Endodermal cell (in vitro differentiated cells): ENCODE measurements around the gene FBXW12. TPM values are rescaled to one million over a fixed set of nuclear protein-coding genes. Genes with fewer than 3 reads are reported as not detected.

ENCODE experiments used
- DNase-seq: peaks from one replicate; pipeline ENCODE4 v3.0.0-alpha.2; 2017
- H3K27ac ChIP-seq: 2 replicates; pipeline ENCODE4 v1.5.1; 2013; ENCODE audit warnings: mild to moderate bottlenecking, low read depth, low read length, moderate library complexity
- H3K27me3 ChIP-seq: 2 replicates; pipeline ENCODE4 v1.6.1; 2013; ENCODE audit warnings: mild to moderate bottlenecking, low read length, moderate library complexity; ENCODE audit not compliant: insufficient read depth, control insufficient read depth, poor library complexity, severe bottlenecking
- H3K36me3 ChIP-seq: 2 replicates; pipeline ENCODE4 v1.7.0; 2013; ENCODE audit warnings: mild to moderate bottlenecking, low read length, moderate library complexity; ENCODE audit not compliant: control insufficient read depth, insufficient read depth
- H3K4me1 ChIP-seq: one replicate; pipeline ENCODE4 v1.7.0; 2013; ENCODE audit warnings: low read length; ENCODE audit not compliant: control insufficient read depth, insufficient read depth
- H3K4me3 ChIP-seq: 2 replicates; pipeline ENCODE4 v1.5.1; 2013; ENCODE audit warnings: mild to moderate bottlenecking, low read length, moderate library complexity
- H3K9ac ChIP-seq: 2 replicates; pipeline ENCODE4 v1.6.1; 2013; ENCODE audit warnings: mild to moderate bottlenecking, low read length, moderate library complexity; ENCODE audit not compliant: poor library complexity, severe bottlenecking; ENCODE audit errors: extremely low read depth
- H3K9me3 ChIP-seq: 2 replicates; pipeline ENCODE4 v1.6.1; 2013; ENCODE audit warnings: mild to moderate bottlenecking, low read length, moderate library complexity; ENCODE audit not compliant: control insufficient read depth
- H3K27ac Mint-ChIP-seq: 2 replicates; pipeline ENCODE4 v1.8.0; 2020; ENCODE audit warnings: mixed read lengths
- H3K27me3 Mint-ChIP-seq: 2 replicates; pipeline ENCODE4 v1.8.0; 2021; ENCODE audit warnings: mild to moderate bottlenecking, mixed read lengths; ENCODE audit not compliant: insufficient read depth
- H3K36me3 Mint-ChIP-seq: 2 replicates; pipeline ENCODE4 v1.8.0; 2020; ENCODE audit warnings: low read depth, mixed read lengths
- H3K4me1 Mint-ChIP-seq: 2 replicates; pipeline ENCODE4 v1.8.0; 2020; ENCODE audit warnings: mixed read lengths
- H3K4me3 Mint-ChIP-seq: 2 replicates; pipeline ENCODE4 v1.8.0; 2020; ENCODE audit warnings: mild to moderate bottlenecking, moderate library complexity, mixed read lengths
- H3K9me3 Mint-ChIP-seq: 2 replicates; pipeline ENCODE4 v1.8.0; 2020; ENCODE audit warnings: mild to moderate bottlenecking, mixed read lengths
- WGBS, 2 experiments: methylation state at CpG; one replicate each; pipeline versions ENCODE4 v1.1.5 to v1.1.7; 2013; ENCODE audit warnings: missing lambda C conversion rate in 2 of 2, mixed read lengths in 1 of 2; ENCODE audit not compliant: insufficient coverage in 1 of 2, insufficient read length in 1 of 2; 5-methylcytosine and 5-hydroxymethylcytosine counted together
- total RNA-seq, 2 donors: library from RNA; stranded (reverse); fragmentation: NEBNext Ultra II Directional in 1 of 2; extraction: Animal tissue kit (Norgen Biotek cat#: 25700) in 1 of 2; gene quantifications; 2 replicates in 1 of 2; 3 replicates in 1 of 2; pipeline ENCODE4 v1.2.1, GENCODE V29; 2021
- TF ChIP-seq, protein P1 (sequence below): fragments of 200-600 bp; sonication (generic); conservative IDR thresholded peaks from 2 replicates; pipeline ENCODE4 v1.5.0; 2021; ENCODE audit warnings: antibody characterized with exemption, mild to moderate bottlenecking

Gene FBXW12
- total RNA-seq, 2 donors from 2014 or later = 0.13 to 1.4 TPM

- Histone ChIP-seq H3K9ac (no peak overlapping the region), H3K4me3 (no peak overlapping the region), H3K4me1 (no peaks in the 10 kb centered on the region), H3K27ac (no peak overlapping the region), H3K9me3 (no peaks in the 10 kb centered on the region), H3K27me3 (no peaks in the 10 kb centered on the region), H3K36me3 (peaks cover 55% of the 10 kb centered on the region)
- Mint-ChIP-seq H3K9me3 (no peaks in the 10 kb centered on the region), H3K27ac (no peak overlapping the region), H3K36me3 (peaks cover 65% of the 10 kb centered on the region), H3K4me3 (no peak overlapping the region), H3K27me3 (no peaks in the 10 kb centered on the region), H3K4me1 (no peaks in the 10 kb centered on the region)
- no peak for DNase-seq
- 92 to 93% methylated on average over 7 to 15 of the region's 15 CpGs for WGBS, 2 experiments
- TF ChIP-seq, protein P1, sequence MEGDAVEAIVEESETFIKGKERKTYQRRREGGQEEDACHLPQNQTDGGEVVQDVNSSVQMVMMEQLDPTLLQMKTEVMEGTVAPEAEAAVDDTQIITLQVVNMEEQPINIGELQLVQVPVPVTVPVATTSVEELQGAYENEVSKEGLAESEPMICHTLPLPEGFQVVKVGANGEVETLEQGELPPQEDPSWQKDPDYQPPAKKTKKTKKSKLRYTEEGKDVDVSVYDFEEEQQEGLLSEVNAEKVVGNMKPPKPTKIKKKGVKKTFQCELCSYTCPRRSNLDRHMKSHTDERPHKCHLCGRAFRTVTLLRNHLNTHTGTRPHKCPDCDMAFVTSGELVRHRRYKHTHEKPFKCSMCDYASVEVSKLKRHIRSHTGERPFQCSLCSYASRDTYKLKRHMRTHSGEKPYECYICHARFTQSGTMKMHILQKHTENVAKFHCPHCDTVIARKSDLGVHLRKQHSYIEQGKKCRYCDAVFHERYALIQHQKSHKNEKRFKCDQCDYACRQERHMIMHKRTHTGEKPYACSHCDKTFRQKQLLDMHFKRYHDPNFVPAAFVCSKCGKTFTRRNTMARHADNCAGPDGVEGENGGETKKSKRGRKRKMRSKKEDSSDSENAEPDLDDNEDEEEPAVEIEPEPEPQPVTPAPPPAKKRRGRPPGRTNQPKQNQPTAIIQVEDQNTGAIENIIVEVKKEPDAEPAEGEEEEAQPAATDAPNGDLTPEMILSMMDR = no peak
Observed at GRCh38 chr3:48403533-48404439, 31.8 kb downstream of the FBXW12 start.

DNA sequence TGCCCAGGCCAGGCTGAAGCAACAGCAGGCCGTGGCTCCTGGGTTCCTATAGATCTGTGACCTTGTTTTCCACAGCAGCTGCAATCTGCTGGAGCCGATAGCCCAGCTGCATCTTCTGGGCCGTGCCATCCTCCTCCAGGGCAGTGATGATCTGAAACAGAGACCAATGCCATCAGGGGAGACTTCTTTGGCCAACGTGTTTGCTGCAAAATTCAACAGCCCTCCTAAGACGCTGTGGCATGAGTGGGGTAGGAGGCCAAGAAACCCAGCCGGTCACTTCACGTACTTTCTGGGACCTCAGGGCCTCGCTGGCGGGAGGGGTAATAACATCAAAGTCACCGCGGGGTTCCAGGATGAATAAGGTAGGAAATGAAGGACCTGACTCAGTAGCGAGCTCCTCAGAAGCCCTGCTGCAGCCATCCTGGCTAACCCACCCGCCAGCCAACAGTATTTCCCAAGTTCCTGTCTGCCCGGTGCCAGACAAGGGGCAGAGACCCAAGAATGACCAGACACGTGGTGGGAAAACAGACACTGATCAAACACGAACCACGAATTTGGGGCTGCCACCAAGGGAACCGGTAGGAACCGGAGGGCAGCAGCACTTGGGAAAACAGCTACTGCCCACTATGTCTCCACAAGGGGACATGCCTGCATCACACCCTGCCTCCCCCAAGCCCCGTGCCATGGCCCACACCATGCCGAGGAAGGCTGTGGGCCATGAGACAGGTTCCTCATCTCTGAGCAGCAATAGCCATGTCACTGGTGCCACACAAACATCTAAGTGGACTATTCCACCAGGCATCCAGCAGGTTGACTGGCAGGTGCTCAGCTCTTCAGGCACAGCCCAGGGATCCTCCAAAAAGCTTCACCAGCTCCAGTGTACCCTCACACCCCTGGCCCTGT, 32.7 kb downstream of the FBXW12 start:
- H3K27ac Mint-ChIP-seq = no peak overlapping the region
- H3K4me1 Mint-ChIP-seq = no peaks in the 10 kb centered on the region
- no peaks in the 10 kb centered on the region for H3K9me3 Mint-ChIP-seq
- no peak overlapping the region for H3K4me3 Mint-ChIP-seq
- TF ChIP-seq, protein P1 = no peak
- WGBS, 2 experiments = 93 to 98% methylated on average over 20 to 21 of the region's 21 CpGs
- Histone ChIP-seq H3K9me3 (no peaks in the 10 kb centered on the region), H3K9ac (no peak overlapping the region), H3K4me1 (no peaks in the 10 kb centered on the region), H3K36me3 (peaks cover 63% of the 10 kb centered on the region), H3K27me3 (no peaks in the 10 kb centered on the region), H3K27ac (no peak overlapping the region), H3K4me3 (no peak overlapping the region)
- no peak for DNase-seq
- H3K36me3 Mint-ChIP-seq = peaks cover 70% of the 10 kb centered on the region
- no peaks in the 10 kb centered on the region for H3K27me3 Mint-ChIP-seq

GRCh38 chr3:48405343-48405881, 33.4 kb downstream of the FBXW12 start:
- H3K9me3 ChIP-seq = no peaks in the 10 kb centered on the region
- TF ChIP-seq, protein P1 = no peak
- Mint-ChIP-seq H3K4me1 (no peaks in the 10 kb centered on the region), H3K27ac (no peak overlapping the region), H3K9me3 (no peaks in the 10 kb centered on the region), H3K36me3 (peaks cover 75% of the 10 kb centered on the region), H3K27me3 (no peaks in the 10 kb centered on the region), H3K4me3 (no peak overlapping the region)
- H3K4me3 ChIP-seq = no peak overlapping the region
- H3K4me1 ChIP-seq = no peaks in the 10 kb centered on the region
- H3K27me3 ChIP-seq = no peaks in the 10 kb centered on the region
- H3K36me3 ChIP-seq = peaks cover 68% of the 10 kb centered on the region
- no peak overlapping the region for H3K27ac ChIP-seq
- H3K9ac ChIP-seq = no peak overlapping the region
- DNase-seq = no peak
- WGBS, 2 experiments = 91 to 94% methylated on average over 9 to 13 of the region's 13 CpGs
